Panc1 (cell line): ENCODE measurements around the gene SAMD14. TPM values are rescaled to one million over a fixed set of nuclear protein-coding genes. Genes with fewer than 3 reads are reported as not detected.

ENCODE experiments used
- ATAC-seq: fragments of 200-7000 bp; cut with Tn5 transposase; 2 replicates; pipeline ENCODE4 v1.9.1; 2020; ENCODE audit warnings: mild to moderate bottlenecking, moderate library complexity
- BruUV-seq: library from RNA; stranded (reverse); fragments of 400-500 nt; replicated peaks from 2 replicates; lab custom pipeline; 2021; lab: Mats Ljungman, UMichigan
- CTCF ChIA-PET: fragments of 300-600 bp; sonication (Branson Sonifier 250); formaldehyde crosslinking; loops from one replicate; lab custom pipeline; 2022; ENCODE audit warnings: antibody characterized with exemption; lab: Charles Lee
- POLR2A ChIA-PET: fragments of 300-600 bp; sonication (Branson Sonifier 250); formaldehyde crosslinking; loops from one replicate; lab custom pipeline; 2022; ENCODE audit warnings: antibody characterized with exemption; lab: Charles Lee
- DNase-seq: peaks from one replicate; pipeline ENCODE4 v3.0.0-alpha.2; 2010; ENCODE audit warnings: low read depth, low spot score
- H3K27ac ChIP-seq: 2 replicates; pipeline ENCODE4 v1.5.1; 2011; ENCODE audit warnings: mild to moderate bottlenecking, low read length, inconsistent platforms
- H3K27me3 ChIP-seq: fragments of 200-500 bp; sonication (Bioruptor generic); 2 replicates; pipeline ENCODE4 v1.6.0; 2014; ENCODE audit warnings: low read length, inconsistent platforms; ENCODE audit not compliant: control insufficient read depth, insufficient read depth
- H3K36me3 ChIP-seq: fragments of 200-500 bp; sonication (Bioruptor generic); 2 replicates; pipeline ENCODE4 v1.5.1; 2014; ENCODE audit warnings: inconsistent platforms, mild to moderate bottlenecking, low read length, moderate library complexity; ENCODE audit not compliant: control insufficient read depth, insufficient read depth
- H3K4me1 ChIP-seq: 2 replicates; pipeline ENCODE4 v1.5.1; 2011; ENCODE audit warnings: inconsistent platforms, mild to moderate bottlenecking, low read length, moderate library complexity; ENCODE audit not compliant: control insufficient read depth, insufficient read depth
- H3K4me3 ChIP-seq, 2 experiments: 2 replicates each; pipeline ENCODE4 v1.5.1; 2011 to 2012; ENCODE audit warnings: low read depth in 2 of 2, low read length in 2 of 2, mild to moderate bottlenecking in 2 of 2, inconsistent platforms in 1 of 2, moderate library complexity in 1 of 2
- H3K9me3 ChIP-seq: fragments of 200-500 bp; sonication (Bioruptor generic); 2 replicates; pipeline ENCODE4 v1.5.1; 2014; ENCODE audit warnings: low read depth, mild to moderate bottlenecking, inconsistent platforms, low read length, moderate library complexity; ENCODE audit not compliant: control insufficient read depth, insufficient read depth
- CTCF ChIP-seq: fragments of 450-650 bp; IDR thresholded peaks from 2 replicates; pipeline ENCODE4 v1.5.1; 2017; ENCODE audit warnings: mild to moderate bottlenecking
- POLR2AphosphoS5 ChIP-seq: IDR thresholded peaks from 2 replicates; pipeline ENCODE4 v1.6.1; 2012; ENCODE audit warnings: mild to moderate bottlenecking, low read depth, low read length, moderate library complexity
- REST ChIP-seq, 2 experiments: IDR thresholded peaks; 2 replicates each; pipeline ENCODE4 v1.6.1; 2011 to 2012; ENCODE audit warnings: low read depth in 2 of 2, control low read depth in 1 of 2, low read length in 1 of 2, mild to moderate bottlenecking in 1 of 2, moderate library complexity in 1 of 2; ENCODE audit not compliant: insufficient read depth in 1 of 2
- SIN3A ChIP-seq: IDR thresholded peaks from 2 replicates; pipeline ENCODE4 v1.6.1; 2012; ENCODE audit warnings: low read depth, mild to moderate bottlenecking, low read length, moderate library complexity, borderline replicate concordance; ENCODE audit not compliant: insufficient read depth
- TCF7L2 ChIP-seq: IDR thresholded peaks from 2 replicates; pipeline ENCODE4 v1.6.1; 2011; ENCODE audit warnings: mild to moderate bottlenecking, low read depth, low read length, inconsistent platforms
- in situ Hi-C: cut with HindIII; loops from 2 replicates; pipeline ENCODE4 v1.10.0; 2016; ENCODE audit warnings: low sequenced_read_pairs, low pct_unique_long_range_greater_than_20kb
- intact Hi-C: fragments of 100-400 bp; cut with micrococcal nuclease; formaldehyde crosslinking; loops from one replicate; pipeline ENCODE4 v1.10.0; 2022; ENCODE audit not compliant: unreplicated experiment
- total RNA-seq: library from RNA; stranded (reverse); gene quantifications from one replicate; pipeline ENCODE4 v1.2.1, GENCODE V29; 2021; ENCODE audit not compliant: unreplicated experiment

SAMD14 gene
- total RNA-seq, 1 experiment from 2014 or later: 6.9 TPM

GRCh38 chr17:50155115-50155819, 25.3 kb upstream of the SAMD14 start:
- DNase-seq: no peak
- intact Hi-C loops: no loop called here
- BruUV-seq: no TSS peak
- H3K4me3 ChIP-seq: no peak overlapping the region
- ChIA-PET POLR2A (no interaction called here), CTCF (interaction anchor here (0.7 kb wide), 1 partner anchor 61 kb away, joined by 4 read pairs; no protein-coding TSS in a partner anchor)
- H3K4me1 ChIP-seq: peaks cover 43% of the 10 kb centered on the region
- in situ Hi-C loops: no loop called here
- no peaks in the 10 kb centered on the region for H3K9me3 ChIP-seq
- H3K27ac ChIP-seq: peak overlapping the region; percentile 29; the same call in 1 of the 2 replicates
- ATAC-seq: no peak
- no peaks in the 10 kb centered on the region for H3K27me3 ChIP-seq
- peaks cover 9% of the 10 kb centered on the region; the same call in 1 of the 2 replicates for H3K36me3 ChIP-seq
- TF ChIP-seq TCF7L2 (no peak), CTCF (no peak), REST (IDR thresholded peaks at IDR 0.05; ENCODE audit: insufficient read depth in 1 of 2, low read depth in 2 of 2, low read length in 1 of 2) (no peak), SIN3A (no peak)

- H3K4me3 ChIP-seq: no peak overlapping the region
- POLR2A ChIA-PET: no interaction called here
- TF ChIP-seq REST (IDR thresholded peaks at IDR 0.05; ENCODE audit: insufficient read depth in 1 of 2, low read depth in 2 of 2, low read length in 1 of 2) (no peak), TCF7L2 (no peak), SIN3A (no peak), CTCF (no peak), POLR2AphosphoS5 (no peak)
- no TSS peak for BruUV-seq
- H3K27ac ChIP-seq: peak overlapping the region; percentile 100
- peaks cover 10% of the 10 kb centered on the region; the same call in 1 of the 2 replicates for H3K36me3 ChIP-seq
- H3K9me3 ChIP-seq: no peaks in the 10 kb centered on the region
- DNase-seq (no peak), ATAC-seq (no peak)
- no peaks in the 10 kb centered on the region for H3K27me3 ChIP-seq
- intact Hi-C loops: no loop called here
- in situ Hi-C loops: no loop called here
- H3K4me1 ChIP-seq: peaks cover 43% of the 10 kb centered on the region
- CTCF ChIA-PET: interaction anchor here (0.7 kb wide), 1 partner anchor 60 kb away, joined by 4 read pairs; no protein-coding TSS in a partner anchor
These were observed 24.6 kb upstream of the SAMD14 start for GRCh38 chr17:50154604-50155003.
